Measurements from ENCODE around the gene ORM1.
A peak's percentile ranks its signal among the peaks of the same experiment; 100 is the strongest.

The ORM1 gene

DNA sequence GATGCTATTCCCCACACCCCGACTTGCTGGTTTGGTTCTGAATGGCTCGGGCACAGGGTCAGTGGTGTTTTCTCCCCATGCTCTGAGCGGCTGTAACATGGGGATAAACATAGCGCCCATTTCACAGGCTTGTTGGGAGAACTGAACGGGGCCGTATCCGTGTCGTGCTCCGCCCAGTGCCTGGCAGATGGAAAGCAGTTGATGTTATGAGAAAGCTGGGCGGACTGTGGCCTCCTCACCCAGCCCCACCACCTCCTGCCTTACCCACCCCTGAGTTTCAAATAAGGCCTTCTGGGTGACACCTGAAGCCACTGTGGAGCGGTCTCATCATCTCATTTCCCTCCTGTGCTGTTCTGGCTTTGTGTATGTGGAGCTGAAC, 21.3 kb downstream of the ORM1 start:
- no peak for DNase-seq (ENCODE audit: low read depth)

DNA sequence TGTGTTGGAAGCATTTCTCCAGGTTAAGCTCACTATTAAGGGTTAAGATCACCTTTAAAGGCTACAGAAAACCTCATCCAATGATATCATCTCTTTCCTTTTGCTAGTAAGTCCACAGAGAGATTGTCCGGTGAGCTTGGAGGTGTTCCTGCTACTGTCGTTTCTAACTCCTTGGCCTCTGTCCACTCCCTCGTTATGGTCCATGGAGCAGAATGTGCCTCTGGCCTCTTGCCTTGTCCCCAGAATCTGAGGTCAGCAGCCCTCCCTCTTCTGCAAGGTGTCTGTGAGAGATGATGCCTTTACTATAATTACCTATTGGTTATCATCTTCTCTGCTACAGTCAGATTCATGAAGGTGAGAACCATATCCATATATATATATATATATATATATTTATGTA, 21.8 kb downstream of the ORM1 start:
- DNase-seq (ENCODE audit: low read depth): no peak

DNA sequence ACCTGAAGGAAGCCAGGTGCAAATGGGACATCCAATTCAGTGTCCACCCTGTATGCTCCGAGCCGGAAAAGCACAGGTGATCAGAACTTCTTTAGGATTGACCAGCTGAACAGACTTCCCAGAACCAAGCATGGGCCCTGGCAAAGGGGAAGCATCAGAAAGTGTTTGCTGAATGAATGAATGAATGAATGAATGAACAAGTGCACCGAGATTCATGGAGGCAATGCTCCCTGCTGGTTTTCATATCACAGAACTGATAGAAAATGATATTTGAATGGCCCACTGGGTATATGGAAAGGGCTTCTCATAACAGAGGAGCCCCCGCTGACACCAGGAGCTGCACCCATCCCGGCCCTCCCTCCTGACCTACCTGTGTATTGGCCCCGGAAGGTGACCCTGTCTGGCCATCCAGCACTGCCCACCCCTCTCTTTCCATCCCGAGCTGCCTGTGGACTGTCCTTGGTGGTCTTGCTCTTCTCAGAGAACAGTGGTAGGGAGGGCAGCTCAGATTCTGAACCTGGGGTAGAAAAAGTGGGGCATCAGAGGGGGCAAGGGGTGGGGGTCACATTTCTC, 22.7 kb downstream of the ORM1 start:
- no peak for DNase-seq (ENCODE audit: low read depth)

DNA sequence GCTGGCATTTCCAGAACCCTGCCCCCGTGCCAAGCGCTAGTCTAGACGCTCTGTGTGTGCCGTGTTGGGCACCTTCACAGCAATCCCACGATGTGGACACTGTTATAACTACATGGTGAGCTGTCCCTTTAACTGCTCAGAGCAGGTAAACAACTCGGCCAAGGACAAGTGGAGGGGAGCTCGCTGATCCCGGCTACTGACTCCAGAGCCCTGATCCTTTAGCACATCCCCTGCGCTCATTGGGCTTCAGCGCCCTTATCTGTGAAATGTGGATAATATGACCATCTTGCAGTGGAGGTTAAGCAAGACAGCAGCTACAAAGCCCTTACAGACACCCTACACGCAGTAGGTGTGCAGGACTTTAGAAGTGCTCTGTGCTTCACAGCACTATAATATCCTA, 23.2 kb downstream of the ORM1 start:
- no peak for DNase-seq (ENCODE audit: low read depth)

DNA sequence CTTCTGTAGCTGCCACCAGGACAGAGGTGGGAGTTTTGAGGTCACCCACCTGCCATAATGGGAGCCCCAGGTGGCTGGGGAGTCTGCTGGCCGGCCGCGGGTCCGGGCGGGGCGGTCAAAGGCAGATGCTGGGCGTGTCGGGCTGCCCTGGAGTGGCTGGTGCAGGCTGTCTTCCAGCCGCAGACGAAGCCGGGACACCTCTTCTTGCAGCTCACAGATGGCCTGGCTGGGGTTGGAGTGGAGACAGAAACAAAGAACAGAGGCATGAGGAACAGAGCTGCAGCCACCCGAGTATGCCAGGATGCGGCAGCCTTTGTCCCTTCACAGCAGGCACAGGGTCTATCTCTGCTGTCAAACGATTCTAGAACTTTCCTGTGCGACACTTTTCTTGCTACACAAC, 24.8 kb downstream of the ORM1 start:
- DNase-seq (ENCODE audit: low read depth): no peak

DNA sequence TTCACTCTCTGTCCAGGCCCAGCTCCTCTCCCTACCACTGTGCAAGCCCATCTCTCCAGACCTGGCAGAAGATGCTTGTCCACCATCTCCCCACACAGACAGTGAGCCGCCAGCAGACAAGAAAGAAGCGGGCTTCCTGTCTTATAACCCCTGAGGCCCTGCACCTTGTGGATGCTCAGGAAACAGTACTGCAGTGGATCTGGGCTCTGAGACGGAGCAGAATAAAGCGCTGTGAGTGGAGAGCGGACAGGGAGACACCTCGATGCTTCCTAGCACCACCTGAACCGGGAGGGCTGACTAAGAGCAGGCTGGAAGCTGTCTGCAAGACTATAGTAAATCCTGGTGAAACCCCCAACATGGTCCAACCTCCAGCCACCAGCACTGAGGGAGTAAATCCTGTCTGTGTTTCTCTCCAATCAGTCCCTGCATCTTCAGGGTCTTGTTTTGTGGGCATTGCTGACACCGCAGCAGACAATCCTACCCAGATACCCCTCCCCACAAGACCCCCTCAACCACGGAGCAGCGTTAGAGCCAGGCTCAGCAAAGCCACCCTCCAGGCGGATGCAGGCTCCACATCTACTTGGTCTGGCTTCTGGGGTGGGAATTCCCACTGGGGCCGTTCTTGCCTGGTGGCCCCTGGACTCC, 25.5 kb downstream of the ORM1 start:
- no peak for DNase-seq (ENCODE audit: low read depth)

DNA sequence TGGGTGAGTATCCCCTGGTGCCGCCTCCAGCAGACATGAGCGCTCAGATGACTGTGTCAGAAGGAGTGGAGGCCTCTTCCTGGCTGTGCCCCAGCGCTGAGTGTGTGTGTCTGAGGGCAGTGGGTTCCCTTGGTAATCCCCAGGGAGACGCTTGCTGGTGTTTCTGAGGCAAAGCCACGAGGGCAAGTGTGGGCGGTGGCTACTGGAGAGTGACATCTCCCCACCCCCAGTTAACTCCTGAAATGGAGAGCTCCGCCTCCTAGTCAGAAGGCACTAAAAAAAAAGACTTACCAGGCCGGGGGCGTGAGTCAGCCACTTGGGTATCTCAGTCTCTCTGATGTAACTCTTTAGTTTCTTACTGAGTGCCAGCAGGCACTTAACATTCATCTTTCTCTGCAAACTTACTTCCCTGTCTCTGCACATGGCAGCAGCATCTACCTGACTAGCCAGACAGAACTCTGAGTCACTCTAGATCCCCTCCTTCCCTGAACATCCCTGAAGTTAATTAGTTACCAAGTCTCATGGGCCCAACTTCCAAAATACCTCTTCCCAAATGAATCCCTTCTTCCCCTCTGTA, 26.1 kb downstream of the ORM1 start:
- DNase-seq (ENCODE audit: low read depth): peak; percentile 83

DNA sequence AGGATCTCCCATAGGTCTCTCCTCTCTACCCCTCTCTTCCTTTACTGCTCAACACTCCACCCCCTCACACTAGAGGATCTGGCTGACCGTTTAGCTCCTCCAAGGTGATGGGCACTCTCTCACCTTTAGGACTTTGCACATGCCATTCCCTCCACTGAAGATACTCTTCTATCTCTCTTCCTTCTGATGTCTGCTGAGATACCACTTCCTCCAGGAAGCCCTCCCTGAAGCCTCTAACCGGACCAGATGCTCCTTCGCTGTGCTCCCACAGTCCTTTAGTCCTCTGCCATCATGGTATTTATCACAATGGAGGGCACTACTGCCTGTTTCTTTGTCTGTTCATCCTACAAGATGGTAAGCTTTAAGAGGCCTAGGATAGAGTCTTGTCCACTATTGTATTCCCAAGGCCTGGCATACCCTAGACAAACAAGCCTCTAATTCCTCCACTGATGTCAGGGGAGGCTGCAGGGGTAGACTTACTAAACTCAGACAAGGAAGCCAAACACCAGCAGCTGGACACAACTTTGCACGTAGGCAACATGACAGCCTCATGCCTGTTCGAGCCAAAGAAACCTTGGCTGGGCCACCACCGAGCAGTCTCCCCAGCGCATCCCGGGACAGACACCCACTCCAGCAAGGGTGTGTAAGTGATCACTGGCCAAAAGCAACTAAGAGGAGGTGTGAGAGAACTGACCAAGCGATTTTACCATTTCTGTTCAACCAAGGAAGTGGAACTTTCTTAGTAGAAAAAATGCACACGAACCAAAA, 27.0 kb downstream of the ORM1 start:
- no peak for DNase-seq (ENCODE audit: low read depth)

DNA sequence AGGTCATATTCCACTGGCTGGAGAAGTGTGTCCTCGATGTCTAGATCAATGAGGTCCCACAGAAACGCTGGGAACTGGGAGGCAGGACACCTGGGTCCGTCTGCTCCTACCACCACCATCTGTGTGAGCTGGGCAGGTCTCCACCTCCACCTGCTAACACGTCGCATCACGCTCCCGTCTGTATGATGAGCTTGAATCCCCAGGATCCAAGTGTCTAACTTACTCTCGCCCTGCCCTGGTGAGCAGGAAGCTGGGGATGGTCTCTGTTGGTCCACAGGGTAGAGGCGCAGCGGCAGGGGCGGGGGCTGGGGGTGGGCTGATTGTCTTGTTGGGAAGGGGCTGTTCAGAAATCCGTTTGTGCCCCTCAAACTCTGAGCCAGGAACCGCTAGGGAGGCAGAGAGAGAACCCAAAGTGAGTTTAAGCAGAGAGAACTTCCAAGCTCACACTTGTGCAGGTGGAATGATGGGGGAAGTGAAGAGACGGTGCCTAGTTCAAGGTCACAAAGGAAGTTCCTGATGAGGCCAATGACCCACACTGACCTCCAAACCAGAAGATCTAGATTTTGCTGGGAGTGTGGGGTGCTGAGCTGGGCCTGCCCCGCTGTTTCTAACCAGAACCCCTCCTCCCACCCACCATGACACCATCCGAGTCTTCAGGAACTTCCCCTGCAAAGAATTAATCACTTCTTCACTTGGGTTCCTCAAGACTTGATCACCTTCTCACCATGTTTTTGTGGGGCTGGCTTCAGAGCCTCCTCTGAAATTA, 27.9 kb downstream of the ORM1 start:
- DNase-seq (ENCODE audit: low read depth): no peak

DNA sequence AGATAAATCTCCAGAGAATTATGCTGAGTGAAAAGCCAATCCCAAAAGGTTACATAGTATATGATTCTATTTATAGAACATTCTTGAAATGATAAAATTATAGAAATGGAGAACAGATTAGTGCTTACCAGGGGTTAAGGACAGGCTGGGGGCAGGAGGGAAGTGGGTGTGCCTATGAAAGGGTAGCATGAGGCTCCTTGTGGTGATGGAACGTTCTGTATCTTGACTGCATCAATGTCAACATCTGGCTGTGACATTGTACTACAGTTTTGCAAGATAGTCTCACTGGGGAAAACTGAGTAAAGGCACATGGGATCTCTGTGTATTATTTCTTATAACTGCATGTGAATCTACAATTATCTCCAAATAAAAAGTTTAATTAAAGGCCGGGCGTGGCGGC, 29.0 kb downstream of the ORM1 start:
- no peak for DNase-seq (ENCODE audit: low read depth)

DNA sequence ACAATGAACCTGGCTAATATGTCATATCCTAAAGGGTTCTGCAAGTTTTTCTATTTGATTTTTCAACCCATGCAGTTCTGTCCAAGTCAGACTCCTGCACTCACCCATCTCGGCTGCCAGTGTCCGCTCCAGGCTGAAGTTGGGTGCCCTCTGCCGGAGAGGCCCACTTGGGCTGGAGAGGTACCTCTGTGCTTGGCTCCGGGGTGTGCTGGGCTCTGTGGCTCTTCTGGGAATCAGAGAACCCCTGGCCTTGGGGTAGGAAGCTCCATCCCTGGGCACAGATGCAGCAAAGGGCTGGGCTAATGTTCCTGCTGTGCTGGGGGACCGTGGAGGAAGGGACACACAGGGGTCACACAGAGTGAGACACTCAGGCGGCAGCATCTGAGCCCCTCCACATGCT, 32.9 kb downstream of the ORM1 start:
- no peak for DNase-seq (ENCODE audit: low read depth)

DNA sequence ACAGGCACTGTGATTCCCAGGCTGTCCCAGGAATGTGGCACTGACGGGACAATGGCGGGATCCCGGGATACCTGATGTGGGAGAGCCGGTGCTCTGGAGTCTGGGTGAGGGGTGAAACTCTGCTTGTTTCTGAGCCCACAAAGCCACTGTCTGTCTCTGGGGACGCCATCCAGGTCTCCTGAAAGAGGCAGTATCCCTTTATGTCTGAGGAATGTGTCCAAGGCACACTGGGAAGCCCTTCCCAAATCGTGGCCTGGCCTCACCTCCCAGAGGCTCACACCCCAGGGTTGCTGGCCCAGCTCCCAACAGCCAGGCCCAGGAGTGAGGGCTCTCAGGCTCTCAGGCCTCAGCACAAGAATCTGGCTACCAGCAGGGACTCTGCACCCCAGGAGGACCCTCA, 33.9 kb downstream of the ORM1 start:
- no peak for DNase-seq (ENCODE audit: low read depth)

DNA sequence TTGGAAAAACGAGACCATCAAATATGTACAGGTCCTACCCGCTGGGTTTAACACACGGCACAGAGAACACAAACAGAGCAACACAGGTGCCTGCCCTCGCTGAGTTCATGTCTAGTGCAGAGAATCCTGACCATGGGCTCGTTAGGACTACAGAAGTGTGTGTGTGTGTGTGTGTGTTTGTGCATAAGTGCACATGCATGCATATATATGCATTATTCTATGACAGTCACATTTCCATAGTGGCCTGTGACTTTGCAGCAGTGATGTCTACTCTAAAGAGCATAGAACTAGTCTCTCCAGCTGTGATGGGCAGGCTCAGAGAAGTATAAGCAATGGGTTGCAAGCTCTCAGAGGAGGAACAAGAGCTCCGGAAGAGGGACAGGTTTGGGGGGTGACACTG, 34.5 kb downstream of the ORM1 start:
- DNase-seq (ENCODE audit: low read depth): no peak

DNA sequence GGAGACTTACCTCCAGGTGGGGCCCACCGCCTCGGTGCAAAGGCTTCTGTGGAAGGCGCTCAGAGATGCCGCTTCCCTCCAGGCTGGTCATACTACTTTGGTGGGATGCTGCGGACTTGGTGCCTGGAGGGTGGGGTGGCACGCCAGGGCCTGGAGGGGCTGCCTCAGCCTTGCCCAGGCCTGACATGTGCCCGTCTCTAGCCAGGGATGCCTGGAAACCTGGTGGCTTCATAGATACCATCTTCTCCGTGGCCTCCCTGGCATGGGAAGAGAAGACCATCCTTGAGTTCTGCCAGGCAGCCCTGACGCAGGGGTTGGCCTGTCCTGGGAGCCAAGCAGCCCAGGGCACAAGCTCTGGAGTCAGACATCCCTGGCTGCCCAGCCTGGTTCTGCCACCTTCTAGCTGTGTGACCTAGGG, 35.0 kb downstream of the ORM1 start:
- no peak for DNase-seq (ENCODE audit: low read depth)

DNA sequence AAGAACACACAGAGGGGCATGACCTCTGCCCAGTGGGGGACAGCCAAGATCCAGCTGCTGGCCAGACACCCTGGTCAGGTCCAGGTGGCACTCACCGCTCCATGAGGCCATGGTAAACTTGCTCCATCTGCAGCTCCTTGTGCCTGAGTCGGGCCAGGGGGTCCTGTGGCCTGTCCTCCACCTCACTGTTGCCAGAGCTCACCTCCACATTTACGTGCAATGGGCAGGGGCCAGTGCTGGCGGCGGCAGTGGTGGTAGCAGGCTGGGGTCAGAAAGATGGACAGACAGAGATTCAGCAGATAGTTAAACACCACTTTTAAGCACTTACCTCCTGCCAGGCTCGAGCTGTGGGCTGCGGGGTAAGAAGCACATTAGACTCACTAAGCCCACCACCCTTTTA, 36.9 kb downstream of the ORM1 start:
- DNase-seq (ENCODE audit: low read depth): no peak

DNA sequence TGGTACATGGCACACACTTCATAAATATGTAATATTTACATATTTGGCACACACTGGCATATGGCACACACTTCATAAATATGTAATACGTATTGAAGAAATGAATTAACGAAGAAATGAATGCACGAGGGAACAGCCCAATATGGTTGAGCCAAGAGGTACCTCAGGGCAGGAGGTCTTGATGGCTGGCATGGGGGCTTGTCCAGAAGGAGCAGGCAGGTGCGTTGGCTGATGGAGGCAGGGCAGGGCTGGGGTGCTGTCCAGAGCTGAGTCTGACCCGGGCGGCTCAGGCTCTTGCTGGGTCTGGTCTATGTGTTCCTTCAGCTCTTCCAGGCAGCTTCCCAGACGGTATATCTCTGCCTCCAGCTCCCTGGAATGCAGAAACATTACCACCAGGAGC, 38.6 kb downstream of the ORM1 start:
- no peak for DNase-seq (ENCODE audit: low read depth)

DNA sequence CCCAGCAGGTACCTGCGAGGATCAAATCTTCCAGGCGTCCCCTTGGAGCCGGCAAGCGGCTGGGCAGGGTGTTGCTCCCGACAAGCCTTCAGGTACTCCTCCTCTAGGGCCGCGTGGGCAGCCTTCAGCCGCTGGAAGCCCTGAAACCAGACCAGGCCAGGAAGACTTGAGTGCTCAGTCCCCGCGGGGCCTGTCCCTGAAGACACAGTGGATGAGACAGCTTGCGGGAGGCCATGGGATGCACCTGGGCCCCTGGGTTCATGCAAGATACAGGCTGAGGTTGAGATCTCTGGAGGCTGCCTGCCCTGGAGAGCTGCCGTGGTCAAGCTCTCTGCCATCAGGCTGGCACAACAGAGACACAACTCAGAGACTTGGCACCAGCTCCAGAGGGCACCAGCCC, 39.5 kb downstream of the ORM1 start:
- DNase-seq (ENCODE audit: low read depth): no peak

DNA sequence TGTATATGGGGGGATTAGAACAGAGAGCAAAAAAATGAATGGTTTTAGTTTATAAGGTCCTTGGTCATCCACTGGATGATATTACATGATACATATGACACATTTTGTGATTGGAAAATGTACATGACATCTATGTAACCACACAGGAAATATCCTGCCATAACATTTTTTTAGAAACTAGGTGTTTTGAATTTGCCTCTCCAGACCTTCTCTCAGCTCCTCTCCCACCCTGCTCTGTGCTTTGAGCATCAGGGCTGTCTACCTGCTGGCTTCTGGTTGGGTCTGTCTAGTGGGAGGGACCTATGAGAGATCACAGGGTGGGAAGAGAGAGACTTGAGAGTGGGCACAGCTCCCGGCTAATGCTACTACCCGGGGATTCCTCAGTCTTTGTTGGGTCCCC, 40.5 kb downstream of the ORM1 start:
- no peak for DNase-seq (ENCODE audit: low read depth)

DNA sequence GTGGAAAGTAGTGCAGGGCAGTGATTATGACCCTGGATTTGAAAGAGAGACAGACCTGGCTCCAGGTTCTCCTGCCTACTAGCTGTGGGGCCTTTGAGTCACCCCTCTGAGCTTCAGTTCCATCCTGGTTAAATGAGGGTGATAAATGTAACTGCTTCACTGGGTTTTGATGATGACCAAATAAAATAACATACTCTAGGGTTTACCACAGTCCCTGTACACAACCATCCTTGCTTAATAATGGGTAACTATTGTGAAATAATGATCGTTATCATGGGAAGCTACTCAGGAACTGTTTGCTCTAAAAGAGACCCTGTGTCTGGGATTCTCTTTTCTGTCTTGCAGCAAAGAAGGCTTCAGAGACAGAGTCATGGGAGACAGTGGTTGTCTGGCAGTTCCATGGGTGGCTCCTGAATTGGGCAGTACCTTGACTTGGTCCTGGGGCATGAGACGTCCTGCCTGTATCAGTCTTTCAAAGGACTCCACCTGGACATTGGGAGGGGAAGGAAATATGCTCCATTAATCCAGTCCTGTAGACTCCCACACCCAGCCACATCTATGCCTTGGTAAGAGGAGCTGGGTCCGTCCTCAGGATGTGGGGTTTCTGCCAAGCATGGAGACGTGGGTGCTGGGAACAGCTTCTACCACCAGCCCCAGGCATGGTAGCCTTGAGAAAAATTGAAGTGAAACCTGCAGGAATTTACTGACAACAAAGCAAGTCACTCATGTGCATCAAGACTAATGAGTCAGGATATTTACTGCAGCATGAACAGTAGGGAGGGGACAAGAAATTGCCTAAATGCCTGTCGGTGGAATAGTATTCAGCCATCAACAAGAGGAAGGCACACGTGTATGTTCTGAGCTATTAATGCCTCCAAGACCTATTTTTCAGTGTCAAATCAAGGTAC, 41.5 kb downstream of the ORM1 start:
- DNase-seq (ENCODE audit: low read depth): no peak

DNA sequence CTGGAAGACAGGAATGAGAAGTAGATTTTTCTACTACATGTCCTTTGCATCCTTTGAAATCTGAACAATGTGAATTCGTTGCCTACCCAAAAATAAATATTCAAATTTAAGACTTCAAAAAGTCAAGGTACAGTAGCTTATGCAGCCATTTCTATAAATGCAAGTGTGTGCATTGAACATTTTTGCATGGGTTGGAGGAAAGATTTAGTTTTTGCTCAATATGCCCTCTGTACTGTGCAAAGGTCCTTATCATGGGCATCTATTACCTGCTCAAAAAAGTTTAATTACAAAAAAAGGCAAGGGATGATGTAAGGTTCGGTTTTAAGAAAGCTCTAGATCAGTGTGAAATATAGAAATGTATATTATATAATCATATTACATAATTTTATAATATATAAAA, 42.3 kb downstream of the ORM1 start:
- DNase-seq (ENCODE audit: low read depth): no peak

DNA sequence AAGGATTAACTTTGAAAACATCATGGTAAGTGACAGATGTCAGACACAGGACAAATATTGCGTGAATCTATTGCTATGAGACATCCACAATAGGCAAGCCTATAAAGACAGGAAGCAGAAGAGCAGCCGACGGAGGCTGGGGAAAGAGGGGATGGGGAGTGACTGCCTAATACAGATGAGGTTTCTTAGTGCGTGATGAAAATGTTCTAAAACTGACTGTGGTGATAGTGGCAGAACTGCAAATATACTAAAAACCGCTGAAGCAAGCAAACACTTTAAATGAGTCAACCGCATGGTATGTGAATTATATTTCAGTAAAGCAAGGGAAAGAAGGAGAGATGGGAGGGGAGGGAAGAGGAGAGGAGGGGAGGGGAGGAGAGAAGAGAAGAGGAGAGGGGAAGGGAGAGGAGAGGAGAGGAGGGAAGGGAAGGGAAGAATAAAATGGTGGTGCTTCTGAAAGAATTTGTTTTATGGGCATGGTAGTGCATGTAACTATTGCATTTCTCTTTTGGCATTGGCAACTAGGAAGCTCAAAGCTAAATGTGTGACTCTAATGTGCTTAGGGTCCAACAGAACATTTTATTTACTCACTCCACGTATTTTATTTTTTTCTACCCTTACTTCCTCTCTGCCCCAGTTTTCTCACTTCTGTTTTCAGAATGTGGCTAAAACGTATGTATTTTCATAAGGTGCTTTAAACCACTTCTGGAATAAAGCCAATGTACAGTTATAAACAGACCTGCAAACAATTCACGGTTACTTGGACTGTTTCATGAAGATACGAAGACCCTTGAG, 43.6 kb downstream of the ORM1 start:
- no peak for DNase-seq (ENCODE audit: low read depth)

Measured in CMK (cell line).